ENCODE results near the gene FBXO27. TPM values are rescaled to one million over a fixed set of nuclear protein-coding genes. Genes with fewer than 3 reads are reported as not detected.

FBXO27 gene
- total and polyA plus RNA-seq, 2 of the 13 experiments (the other 11 are each of a cell fraction or from before 2014, with no cell fraction given): 0.15 to 2.8 TPM

- ChIA-PET CTCF (ENCODE audit: low intra/inter-chr PET ratio, low total read pairs) (no interaction called here), POLR2A (no interaction called here)
- Histone ChIP-seq H3K9me3 (ENCODE audit: low read length) (no peaks in the 10 kb centered on the region), H3K4me1 (ENCODE audit: insufficient read depth, low read length) (0 out of 2 replicates have a peak, but pooled peaks cover 5% of the 10 kb centered on the region), H3K9ac (ENCODE audit: insufficient read depth, low read depth, low read length) (no peak overlapping the region), H3K27ac (ENCODE audit: extremely low read length, insufficient read depth, low read length) (no peak overlapping the region), H2AFZ (ENCODE audit: low read length) (no peak overlapping the region), H4K20me1 (ENCODE audit: insufficient read depth, low read length) (no peaks in the 10 kb centered on the region), H3K4me2 (ENCODE audit: low read depth, low read length) (no peak overlapping the region), H3K4me3 (replicated peaks in 1 of 3; ENCODE audit: insufficient read depth in 1 of 3, low read depth in 2 of 3, low read length in 3 of 3) (no peak overlapping the region), H3K36me3 (replicated peaks in 1 of 2; ENCODE audit: control insufficient read depth in 1 of 2, insufficient read depth in 2 of 2, low read length in 2 of 2) (no peaks in the 10 kb centered on the region), H3K27me3 (ENCODE audit: control insufficient read depth in 1 of 2, insufficient read depth in 2 of 2, low read length in 2 of 2) (no peaks in the 10 kb centered on the region), H3K79me2 (ENCODE audit: insufficient read depth, low read length) (no peaks in the 10 kb centered on the region)
- FAIRE-seq (no peak), ATAC-seq (no peak), DNase-seq (ENCODE audit: low spot score) (no peak)
- intact Hi-C loops (cut with micrococcal nuclease; ENCODE audit: unreplicated experiment) (no loop called here), in situ Hi-C loops (cut with HindIII; ENCODE audit: extremely low pct_ligation_motif_present, low pct_unique_long_range_greater_than_20kb) (no loop called here)
- WGBS (ENCODE audit: low lambda C conversion rate): 66% methylated on average over 6 of the region's 6 CpGs
- BruUV-seq (replicated peaks): no TSS peak
- TF ChIP-seq HOMEZ (CRISPR knock-in tag; IDR thresholded peaks at IDR 0.05; ENCODE audit: low read depth): no peak
- TF ChIP-seq ZNF710 (CRISPR knock-in tag; IDR thresholded peaks at IDR 0.05; ENCODE audit: borderline replicate concordance): no peak
- no peak for TF ChIP-seq ZBTB44 (CRISPR knock-in tag; IDR thresholded peaks at IDR 0.05)
- no peak for TF ChIP-seq THRA (CRISPR knock-in tag; IDR thresholded peaks at IDR 0.05; ENCODE audit: borderline replicate concordance)
- no peak for TF ChIP-seq ZSCAN31 (CRISPR knock-in tag; IDR thresholded peaks at IDR 0.05; ENCODE audit: low read depth)
- TF ChIP-seq PHF20 (CRISPR knock-in tag; IDR thresholded peaks at IDR 0.05): no peak
- no peak for TF ChIP-seq CSRNP1 (CRISPR knock-in tag; IDR thresholded peaks at IDR 0.05)
- TF ChIP-seq ZNF468 (CRISPR knock-in tag; IDR thresholded peaks at IDR 0.05): no peak
- no peak for TF ChIP-seq SP1 (IDR thresholded peaks at IDR 0.05)
- no peak for TF ChIP-seq SP1 (CRISPR knock-in tag; IDR thresholded peaks at IDR 0.05)
These were observed 24.2 kb downstream of the FBXO27 start for GRCh38 chr19:39008137-39008536.
